Endothelial cell of umbilical vein (primary cell): ENCODE results near the gene FBXW11. TPM values are rescaled to one million over a fixed set of nuclear protein-coding genes. Genes with fewer than 3 reads are reported as not detected.

Source experiments
- BruUV-seq: library from RNA; stranded (reverse); fragments of 400-500 nt; replicated peaks from 2 replicates; lab custom pipeline; 2021; lab: Mats Ljungman, UMichigan
- CTCF ChIA-PET: fragments of 300-600, 350-600 bp; sonication (Branson Sonifier 250); formaldehyde crosslinking; loops from one replicate; lab custom pipeline; 2021; ENCODE audit warnings: antibody characterized with exemption, inconsistent platforms; lab: Charles Lee
- POLR2A ChIA-PET: fragments of 300-600, 350-600 bp; sonication (Branson Sonifier 250); formaldehyde crosslinking; loops from one replicate; lab custom pipeline; 2021; ENCODE audit warnings: antibody characterized with exemption, inconsistent platforms; lab: Charles Lee
- DNase-seq: peaks from one replicate; pipeline ENCODE4 v3.0.0-alpha.2; 2011; ENCODE audit warnings: low read depth, low spot score
- FAIRE-seq: peaks from 2 replicates; lab custom pipeline; 2011; peaks lifted over from hg19 to GRCh38; lab: Jason Lieb, UNC
- H2AFZ ChIP-seq: 2 replicates; pipeline ENCODE4 v1.6.0; 2012; ENCODE audit warnings: low read depth, low read length, control low read depth, inconsistent platforms
- H3K27ac ChIP-seq: 2 replicates; pipeline ENCODE4 v1.5.1; 2011; ENCODE audit warnings: low read depth, mild to moderate bottlenecking, control low read depth, low read length, moderate library complexity; ENCODE audit not compliant: insufficient read depth
- H3K27me3 ChIP-seq, 2 experiments: 2 replicates each; pipeline versions ENCODE4 v1.6.0 to v1.6.1; 2011; ENCODE audit warnings: low read length in 2 of 2, mixed read lengths in 1 of 2; ENCODE audit not compliant: control insufficient read depth in 2 of 2, insufficient read depth in 2 of 2
- H3K36me3 ChIP-seq, 2 experiments: 2 replicates in 1 of 2; 3 replicates in 1 of 2; pipeline ENCODE4 v1.5.1; 2011; ENCODE audit warnings: low read length in 2 of 2, mild to moderate bottlenecking in 1 of 2, moderate library complexity in 1 of 2; ENCODE audit not compliant: control insufficient read depth in 2 of 2, insufficient read depth in 2 of 2; ENCODE audit errors: extremely low read depth in 1 of 2
- H3K4me1 ChIP-seq: 3 replicates; pipeline ENCODE4 v1.5.1; 2011; ENCODE audit warnings: mild to moderate bottlenecking, low read length; ENCODE audit not compliant: control insufficient read depth, insufficient read depth; ENCODE audit errors: extremely low read depth
- H3K4me2 ChIP-seq: 2 replicates; pipeline ENCODE4 v1.6.1; 2011; ENCODE audit warnings: low read length, control low read depth, mixed read lengths; ENCODE audit not compliant: insufficient read depth
- H3K4me3 ChIP-seq, 3 experiments: fragments of 200-600 bp in 1 of 3; sonication (generic), shearing (Covaris generic) in 1 of 3; replicated peaks in 1 of 3; 2 replicates each; pipeline ENCODE4 v1.5.1; 2011 to 2016; ENCODE audit warnings: control low read depth in 3 of 3, low read length in 3 of 3, mild to moderate bottlenecking in 2 of 3, inconsistent platforms in 1 of 3, low read depth in 1 of 3, moderate library complexity in 1 of 3; ENCODE audit not compliant: insufficient read depth in 1 of 3
- H3K79me2 ChIP-seq: 2 replicates; pipeline ENCODE4 v1.6.0; 2012; ENCODE audit warnings: low read length, inconsistent platforms; ENCODE audit not compliant: control insufficient read depth, insufficient read depth
- H3K9ac ChIP-seq: replicated peaks from 2 replicates; pipeline ENCODE3; 2011; ENCODE audit warnings: low read length, control low read depth; ENCODE audit not compliant: insufficient read depth; ENCODE audit errors: extremely low read depth
- H3K9me1 ChIP-seq: replicated peaks from 3 replicates; pipeline ENCODE4 v1.6.0; 2011; ENCODE audit warnings: mild to moderate bottlenecking, low read length; ENCODE audit not compliant: control insufficient read depth, insufficient read depth; ENCODE audit errors: extremely low read depth
- H3K9me3 ChIP-seq: replicated peaks from 2 replicates; pipeline ENCODE4 v1.5.1; 2012; ENCODE audit warnings: low read length, inconsistent platforms; ENCODE audit not compliant: control insufficient read depth, insufficient read depth
- H4K20me1 ChIP-seq: replicated peaks from 2 replicates; pipeline ENCODE3; 2011; ENCODE audit warnings: mild to moderate bottlenecking, low read length; ENCODE audit not compliant: control insufficient read depth, insufficient read depth; ENCODE audit errors: extremely low read depth
- CTCF ChIP-seq, 2 donors: IDR thresholded peaks; 1 replicate in 1 of 2; 2 replicates in 1 of 2; pipeline ENCODE4 v1.5.1; 2011; ENCODE audit warnings: low read length in 2 of 2, mild to moderate bottlenecking in 2 of 2, moderate library complexity in 2 of 2, control low read depth in 1 of 2, inconsistent platforms in 1 of 2, low read depth in 1 of 2; ENCODE audit not compliant: insufficient read depth in 1 of 2; ENCODE audit errors: extremely low read depth in 1 of 2
- EZH2 ChIP-seq: IDR thresholded peaks from 2 replicates; pipeline ENCODE4 v1.6.1; 2012; ENCODE audit warnings: borderline replicate concordance, low read depth, mild to moderate bottlenecking, moderate library complexity, low read length, inconsistent platforms; ENCODE audit not compliant: severe bottlenecking
- FOS ChIP-seq: IDR thresholded peaks from 2 replicates; pipeline ENCODE4 v1.6.1; 2011; ENCODE audit warnings: mild to moderate bottlenecking, low read length, moderate library complexity, borderline replicate concordance; ENCODE audit not compliant: insufficient read depth
- GATA2 ChIP-seq: IDR thresholded peaks from 2 replicates; pipeline ENCODE4 v1.7.0; 2011; ENCODE audit warnings: low read depth, mild to moderate bottlenecking, moderate library complexity, mixed read lengths, low read length; ENCODE audit not compliant: insufficient read length, insufficient read depth
- JUN ChIP-seq: IDR thresholded peaks from 2 replicates; pipeline ENCODE4 v1.6.1; 2011; ENCODE audit warnings: borderline replicate concordance, low read depth; ENCODE audit not compliant: insufficient read length, insufficient read depth
- MYC ChIP-seq: IDR thresholded peaks from one replicate; pipeline ENCODE4 v1.6.1; 2011; ENCODE audit warnings: mild to moderate bottlenecking, low read depth, low read length
- POLR2A ChIP-seq: IDR thresholded peaks from 2 replicates; pipeline ENCODE4 v1.6.1; 2012; ENCODE audit warnings: low read depth, mild to moderate bottlenecking, control low read depth, low read length
- POLR2AphosphoS5 ChIP-seq: IDR thresholded peaks from 2 replicates; pipeline ENCODE4 v1.6.1; 2012; ENCODE audit warnings: low read depth, mild to moderate bottlenecking, control low read depth, low read length, moderate library complexity; ENCODE audit not compliant: insufficient read depth
- dilution Hi-C: fragments of 300-500 bp; cut with MboI; formaldehyde crosslinking; loops from one replicate; pipeline ENCODE4 v1.15.0; 2019; ENCODE audit warnings: low sequenced_read_pairs; ENCODE audit not compliant: extremely low pct_ligation_motif_present
- intact Hi-C: fragments of 100-400 bp; cut with micrococcal nuclease; formaldehyde crosslinking; loops from one replicate; pipeline ENCODE4 v1.10.0; 2022
- polyA plus RNA-seq, 4 experiments: library from polyadenylated mRNA; depleted of rRNA in 3 of 4; stranded (reverse) in 3 of 4; unstranded in 1 of 4; fragments of >200 nt; gene quantifications; 2 replicates each; pipeline versions ENCODE4 v1.2.1 to v1.2.3, GENCODE V29; 2011 to 2012; ENCODE audit warnings: missing spikeins in 1 of 4
- total RNA-seq: library from RNA; stranded (reverse); gene quantifications from 2 replicates; pipeline ENCODE4 v1.2.3, GENCODE V29; 2021
- TF ChIP-seq, protein P1 (sequence below): IDR thresholded peaks from 2 replicates; pipeline ENCODE4 v1.6.1; 2011; ENCODE audit not compliant: insufficient read depth, insufficient read length

FBXW11 gene
- total and polyA plus RNA-seq, 2 donors (not counting 3 experiments of a cell fraction or from before 2014, with no cell fraction given), result 30.7 to 44.7 TPM

- TF ChIP-seq FOS, result no peak
- no peak for TF ChIP-seq CTCF (IDR thresholded peaks at IDR 0.05; ENCODE audit: extremely low read depth in 1 of 2, insufficient read depth in 1 of 2, low read depth in 1 of 2, low read length in 2 of 2)
- TF ChIP-seq POLR2A, result no peak
- TF ChIP-seq JUN, result no peak
- no peak for TF ChIP-seq GATA2
- no peak for TF ChIP-seq MYC
- no peak for TF ChIP-seq EZH2
- TF ChIP-seq, protein P1, sequence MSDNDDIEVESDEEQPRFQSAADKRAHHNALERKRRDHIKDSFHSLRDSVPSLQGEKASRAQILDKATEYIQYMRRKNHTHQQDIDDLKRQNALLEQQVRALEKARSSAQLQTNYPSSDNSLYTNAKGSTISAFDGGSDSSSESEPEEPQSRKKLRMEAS, result no peak
- no peak for TF ChIP-seq POLR2AphosphoS5
- Histone ChIP-seq H3K27ac (no peak overlapping the region), H3K9ac (no peak overlapping the region), H3K4me1 (peaks cover 19% of the 10 kb centered on the region), H3K9me1 (no peaks in the 10 kb centered on the region), H3K79me2 (no peaks in the 10 kb centered on the region), H2AFZ (no peak overlapping the region), H3K9me3 (no peaks in the 10 kb centered on the region), H3K36me3 (peaks cover 3 to 9% of the 10 kb centered on the region in 2 experiments), H4K20me1 (no peaks in the 10 kb centered on the region), H3K27me3 (no peaks in the 10 kb centered on the region), H3K4me3 (no peak overlapping the region), H3K4me2 (no peak overlapping the region)
- no TSS peak for BruUV-seq
- ChIA-PET CTCF (interaction anchor here (1.3 to 4.6 kb wide), 2 partner anchors 9 to 138 kb away, joined by 3 to 26 read pairs; no protein-coding TSS in a partner anchor), POLR2A (no interaction called here)
- dilution Hi-C loops, result no loop called here
- intact Hi-C loops, result no loop called here
- no peak for DNase-seq
- peak; percentile 52 for FAIRE-seq
Observed at GRCh38 chr5:172050080-172050479, 43.6 kb upstream of the FBXW11 start.
